Muscle of leg (tissue), 11 donors: Measurements from ENCODE around the gene CHID1. TPM values are rescaled to one million over a fixed set of nuclear protein-coding genes. Genes with fewer than 3 reads are reported as not detected.

Source experiments
- DNase-seq: peaks from one replicate; pipeline ENCODE4 v3.0.0; 2013
- H3K27ac ChIP-seq: one replicate; pipeline ENCODE4 v1.5.1; 2013; ENCODE audit warnings: mild to moderate bottlenecking, low read length, control low read depth
- H3K27me3 ChIP-seq: one replicate; pipeline ENCODE4 v1.6.1; 2013; ENCODE audit warnings: low read length; ENCODE audit not compliant: control insufficient read depth, insufficient read depth
- H3K36me3 ChIP-seq: one replicate; pipeline ENCODE4 v1.6.1; 2013; ENCODE audit warnings: low read length; ENCODE audit not compliant: control insufficient read depth, insufficient read depth
- H3K4me1 ChIP-seq: one replicate; pipeline ENCODE4 v1.6.1; 2013; ENCODE audit warnings: low read length; ENCODE audit not compliant: control insufficient read depth, insufficient read depth
- H3K4me3 ChIP-seq: one replicate; pipeline ENCODE4 v1.5.1; 2013; ENCODE audit warnings: low read length, control low read depth
- H3K9me3 ChIP-seq: replicated peaks from 2 replicates; pipeline ENCODE4 v1.6.1; 2013; ENCODE audit warnings: low read depth, low read length; ENCODE audit not compliant: control insufficient read depth
- WGBS: methylation state at CpG from one replicate; pipeline ENCODE4 v1.1.5; 2013; ENCODE audit warnings: missing lambda C conversion rate; ENCODE audit not compliant: insufficient coverage; 5-methylcytosine and 5-hydroxymethylcytosine counted together
- polyA plus RNA-seq, 8 donors: library from polyadenylated mRNA; unstranded; fragments of 120-200 nt; gene quantifications; one replicate each; pipeline versions ENCODE4 v1.2.1 to v1.2.3, GENCODE V29; 2013; ENCODE audit warnings: inconsistent platforms in 1 of 8, low replicate concordance in 1 of 8; ENCODE audit not compliant: insufficient read length in 8 of 8, insufficient read depth in 1 of 8
- total RNA-seq: library from RNA; stranded (reverse); fragments of 120-200 nt; gene quantifications from one replicate; pipeline ENCODE4 v1.2.4, GENCODE V29; 2013

Gene CHID1
- total and polyA plus RNA-seq, 9 donors = 30.5 to 77.4 (median 65.4) TPM

- peak; percentile 44 for DNase-seq
- H3K36me3 ChIP-seq = peaks cover 9% of the 10 kb centered on the region
- no peaks in the 10 kb centered on the region for H3K9me3 ChIP-seq
- H3K4me1 ChIP-seq = peaks cover 33% of the 10 kb centered on the region
- WGBS = 49% methylated on average over 22 of the region's 28 CpGs
- H3K27me3 ChIP-seq = no peaks in the 10 kb centered on the region
- H3K4me3 ChIP-seq = peak overlapping the region; percentile 37
- peak overlapping the region; percentile 69 for H3K27ac ChIP-seq
These were observed 14.5 kb upstream of the CHID1 start for GRCh38 chr11:925158-925495.

GRCh38 chr11:924406-925157 is 14.0 kb upstream of the CHID1 start:
- Histone ChIP-seq H3K9me3 (no peaks in the 10 kb centered on the region), H3K4me3 (no peak overlapping the region), H3K27ac (peak overlapping the region; percentile 69), H3K36me3 (peaks cover 9% of the 10 kb centered on the region), H3K4me1 (peaks cover 33% of the 10 kb centered on the region), H3K27me3 (no peaks in the 10 kb centered on the region)
- 51% methylated on average over 14 of the region's 18 CpGs for WGBS
- peak; percentile 63 for DNase-seq

- 70% methylated on average over 12 of the region's 19 CpGs for WGBS
- Histone ChIP-seq H3K36me3 (peaks cover 9% of the 10 kb centered on the region), H3K27ac (peak overlapping the region; percentile 69), H3K9me3 (no peaks in the 10 kb centered on the region), H3K4me3 (no peak overlapping the region), H3K27me3 (no peaks in the 10 kb centered on the region), H3K4me1 (peaks cover 31% of the 10 kb centered on the region)
- no peak for DNase-seq
These were observed 13.2 kb upstream of the CHID1 start for GRCh38 chr11:923691-924405.

- H3K36me3 ChIP-seq = peaks cover under 1% of the 10 kb centered on the region
- H3K27me3 ChIP-seq = no peaks in the 10 kb centered on the region
- 59% methylated on average over 10 of the region's 15 CpGs for WGBS
- no peaks in the 10 kb centered on the region for H3K9me3 ChIP-seq
- H3K4me1 ChIP-seq = peaks cover 19% of the 10 kb centered on the region
- H3K27ac ChIP-seq = no peak overlapping the region
- H3K4me3 ChIP-seq = no peak overlapping the region
- no peak for DNase-seq
These were observed 11.5 kb upstream of the CHID1 start for GRCh38 chr11:921921-922678.

GRCh38 chr11:917426-917825 is 6.8 kb upstream of the CHID1 start:
- WGBS = 85% methylated on average over 5 of the region's 8 CpGs
- Histone ChIP-seq H3K27me3 (no peaks in the 10 kb centered on the region), H3K27ac (no peak overlapping the region)

GRCh38 chr11:914747-915501 is 4.3 kb upstream of the CHID1 start:
- Histone ChIP-seq H3K36me3 (no peaks in the 10 kb centered on the region), H3K4me3 (no peak overlapping the region), H3K27ac (peak overlapping the region; percentile 65), H3K27me3 (no peaks in the 10 kb centered on the region), H3K9me3 (no peaks in the 10 kb centered on the region), H3K4me1 (peaks cover 16% of the 10 kb centered on the region)
- 74% methylated on average over 10 of the region's 21 CpGs for WGBS
- peak; percentile 82 for DNase-seq

More at GRCh38 chr11:917426-917825, 6.8 kb upstream of the CHID1 start:
- H3K36me3 ChIP-seq = no peaks in the 10 kb centered on the region
- peaks cover 2% of the 10 kb centered on the region for H3K4me1 ChIP-seq
- DNase-seq = no peak
- no peak overlapping the region for H3K4me3 ChIP-seq
- no peaks in the 10 kb centered on the region for H3K9me3 ChIP-seq

- no peaks in the 10 kb centered on the region for H3K36me3 ChIP-seq
- H3K27ac ChIP-seq = no peak overlapping the region
- H3K27me3 ChIP-seq = no peaks in the 10 kb centered on the region
- H3K4me1 ChIP-seq = peaks cover 20% of the 10 kb centered on the region
- WGBS = 75% methylated on average over 2 of the region's 5 CpGs
- H3K9me3 ChIP-seq = no peaks in the 10 kb centered on the region
- no peak for DNase-seq
- no peak overlapping the region for H3K4me3 ChIP-seq
These were observed 3.6 kb upstream of the CHID1 start for GRCh38 chr11:914204-914603.

GRCh38 chr11:913043-913442 is 2.4 kb upstream of the CHID1 start:
- peaks cover 19% of the 10 kb centered on the region for H3K4me1 ChIP-seq
- no peak overlapping the region for H3K4me3 ChIP-seq
- no peak for DNase-seq
- H3K36me3 ChIP-seq = peaks cover 3% of the 10 kb centered on the region
- no peak overlapping the region for H3K27ac ChIP-seq
- no peaks in the 10 kb centered on the region for H3K27me3 ChIP-seq
- no peaks in the 10 kb centered on the region for H3K9me3 ChIP-seq
- no CpG with 5 or more reads among the region's 4 CpGs for WGBS

GRCh38 chr11:912266-912665 is 1.7 kb upstream of the CHID1 start:
- Histone ChIP-seq H3K27me3 (no peaks in the 10 kb centered on the region), H3K36me3 (peaks cover 8% of the 10 kb centered on the region), H3K4me1 (peaks cover 19% of the 10 kb centered on the region), H3K9me3 (no peaks in the 10 kb centered on the region), H3K27ac (no peak overlapping the region), H3K4me3 (no peak overlapping the region)
- WGBS = 84% methylated on average over 9 of the region's 14 CpGs
- DNase-seq = no peak
